ENCODE data around the gene CPNE8. TPM values are rescaled to one million over a fixed set of nuclear protein-coding genes. Genes with fewer than 3 reads are reported as not detected.

Gene CPNE8
- polyA plus RNA-seq, 1 donor from 2014 or later = 1.9 TPM

DNA sequence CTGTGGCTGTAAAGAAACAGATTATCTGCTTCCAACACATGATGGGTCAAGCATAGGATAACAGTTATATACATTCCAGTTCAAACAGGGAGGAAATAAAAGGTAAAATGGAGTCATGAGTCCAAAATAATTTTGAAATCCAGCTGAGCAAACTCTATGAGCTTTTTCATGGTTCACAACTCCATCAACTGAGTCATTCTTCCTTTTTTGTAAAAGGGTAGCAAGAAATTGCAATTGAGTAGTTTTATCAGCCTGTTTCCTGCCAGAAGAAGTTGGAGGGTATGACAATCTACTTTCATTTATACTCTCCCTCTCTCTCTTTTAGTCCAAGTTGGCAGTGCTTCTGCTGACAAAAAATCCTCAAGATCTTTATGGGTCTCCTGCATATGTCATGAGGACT lies 95.6 kb downstream of the CPNE8 start:
- no peaks in the 10 kb centered on the region for H3K27me3 ChIP-seq (ENCODE audit: insufficient read depth, low read depth, low read length)
- no peak for TF ChIP-seq EP300 (conservative IDR thresholded peaks at IDR 0.05; ENCODE audit: poor library complexity, severe bottlenecking)
- TF ChIP-seq TAF1 (IDR thresholded peaks at IDR 0.05; ENCODE audit: low read depth) = no peak
- no peak for TF ChIP-seq EZH2 (IDR thresholded peaks at IDR 0.05; ENCODE audit: borderline replicate concordance, insufficient read depth, low read length, poor library complexity, severe bottlenecking)
- TF ChIP-seq, protein P1, sequence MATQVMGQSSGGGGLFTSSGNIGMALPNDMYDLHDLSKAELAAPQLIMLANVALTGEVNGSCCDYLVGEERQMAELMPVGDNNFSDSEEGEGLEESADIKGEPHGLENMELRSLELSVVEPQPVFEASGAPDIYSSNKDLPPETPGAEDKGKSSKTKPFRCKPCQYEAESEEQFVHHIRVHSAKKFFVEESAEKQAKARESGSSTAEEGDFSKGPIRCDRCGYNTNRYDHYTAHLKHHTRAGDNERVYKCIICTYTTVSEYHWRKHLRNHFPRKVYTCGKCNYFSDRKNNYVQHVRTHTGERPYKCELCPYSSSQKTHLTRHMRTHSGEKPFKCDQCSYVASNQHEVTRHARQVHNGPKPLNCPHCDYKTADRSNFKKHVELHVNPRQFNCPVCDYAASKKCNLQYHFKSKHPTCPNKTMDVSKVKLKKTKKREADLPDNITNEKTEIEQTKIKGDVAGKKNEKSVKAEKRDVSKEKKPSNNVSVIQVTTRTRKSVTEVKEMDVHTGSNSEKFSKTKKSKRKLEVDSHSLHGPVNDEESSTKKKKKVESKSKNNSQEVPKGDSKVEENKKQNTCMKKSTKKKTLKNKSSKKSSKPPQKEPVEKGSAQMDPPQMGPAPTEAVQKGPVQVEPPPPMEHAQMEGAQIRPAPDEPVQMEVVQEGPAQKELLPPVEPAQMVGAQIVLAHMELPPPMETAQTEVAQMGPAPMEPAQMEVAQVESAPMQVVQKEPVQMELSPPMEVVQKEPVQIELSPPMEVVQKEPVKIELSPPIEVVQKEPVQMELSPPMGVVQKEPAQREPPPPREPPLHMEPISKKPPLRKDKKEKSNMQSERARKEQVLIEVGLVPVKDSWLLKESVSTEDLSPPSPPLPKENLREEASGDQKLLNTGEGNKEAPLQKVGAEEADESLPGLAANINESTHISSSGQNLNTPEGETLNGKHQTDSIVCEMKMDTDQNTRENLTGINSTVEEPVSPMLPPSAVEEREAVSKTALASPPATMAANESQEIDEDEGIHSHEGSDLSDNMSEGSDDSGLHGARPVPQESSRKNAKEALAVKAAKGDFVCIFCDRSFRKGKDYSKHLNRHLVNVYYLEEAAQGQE (IDR thresholded peaks at IDR 0.05; ENCODE audit: borderline replicate concordance) = no peak
- TF ChIP-seq CTCF (IDR thresholded peaks at IDR 0.05; ENCODE audit: poor library complexity, severe bottlenecking) = no peak

GRCh38 chr12:38788106-38788505 lies 117.3 kb downstream of the CPNE8 start:
- H3K9me3 ChIP-seq (ENCODE audit: low read length) = peaks cover 5% of the 10 kb centered on the region
- no peak overlapping the region for H3K9ac ChIP-seq (ENCODE audit: low read length)
- H3K79me2 ChIP-seq (replicated peaks; ENCODE audit: insufficient read depth, low read length) = no peaks in the 10 kb centered on the region
- H3K27me3 ChIP-seq (ENCODE audit: insufficient read depth, low read depth, low read length) = no peaks in the 10 kb centered on the region
- no peaks in the 10 kb centered on the region for H3F3A ChIP-seq (ENCODE audit: insufficient read depth, low read length, poor library complexity, severe bottlenecking)
- H3K4me2 ChIP-seq (ENCODE audit: low read length) = no peak overlapping the region
- H4K20me1 ChIP-seq (ENCODE audit: insufficient read depth) = no peaks in the 10 kb centered on the region
- TF ChIP-seq, protein P1 (IDR thresholded peaks at IDR 0.05; ENCODE audit: borderline replicate concordance) = no peak
- TF ChIP-seq SMC3 (conservative IDR thresholded peaks at IDR 0.05; ENCODE audit: poor library complexity) (no peak), POLR2AphosphoS5 (IDR thresholded peaks at IDR 0.05) (no peak), EP300 (conservative IDR thresholded peaks at IDR 0.05; ENCODE audit: poor library complexity, severe bottlenecking) (no peak)
- H3K27ac ChIP-seq (ENCODE audit: low read length) = no peak overlapping the region
- no peak overlapping the region for H3K4me3 ChIP-seq (ENCODE audit: low read length)
- no peaks in the 10 kb centered on the region for H3K36me3 ChIP-seq (ENCODE audit: insufficient read depth, low read length)
- H3K9me2 ChIP-seq (ENCODE audit: insufficient read depth, low read length) = no peaks in the 10 kb centered on the region
- H2AFZ ChIP-seq (ENCODE audit: low read depth, low read length) = no peak overlapping the region

More for the DNA sequence above, 95.6 kb downstream of the CPNE8 start:
- H3K36me3 ChIP-seq (ENCODE audit: insufficient read depth, low read length) = no peaks in the 10 kb centered on the region
- no peaks in the 10 kb centered on the region for H3K9me2 ChIP-seq (ENCODE audit: insufficient read depth, low read length)
- no peaks in the 10 kb centered on the region for H3K9me3 ChIP-seq (ENCODE audit: low read length)
- no peaks in the 10 kb centered on the region for H4K20me1 ChIP-seq (ENCODE audit: insufficient read depth)
- no peak overlapping the region for H3K4me2 ChIP-seq (ENCODE audit: low read length)
- no peaks in the 10 kb centered on the region for H3F3A ChIP-seq (ENCODE audit: insufficient read depth, low read length, poor library complexity, severe bottlenecking)
- no peak overlapping the region for H3K27ac ChIP-seq (ENCODE audit: low read length)
- no peaks in the 10 kb centered on the region for H3K79me2 ChIP-seq (replicated peaks; ENCODE audit: insufficient read depth, low read length)
- no peak overlapping the region for H3K4me3 ChIP-seq (ENCODE audit: low read length)
- H2AFZ ChIP-seq (ENCODE audit: low read depth, low read length) = no peak overlapping the region
- H3K9ac ChIP-seq (ENCODE audit: low read length) = no peak overlapping the region

All from neural cell (in vitro differentiated cells).